SK-N-SH (cell line): ENCODE data around the gene TP53I13. TPM values are rescaled to one million over a fixed set of nuclear protein-coding genes. Genes with fewer than 3 reads are reported as not detected.

Experiments
- CTCF ChIA-PET: fragments of 300-600, 350-600 bp; formaldehyde crosslinking; extraction: SDS; loops from one replicate; lab custom pipeline; 2021; lab: Yijun Ruan, JAX
- POLR2A ChIA-PET: fragments of 350-600 bp; sonication (Branson Sonifier 250); formaldehyde crosslinking; extraction: SDS; loops from one replicate; lab custom pipeline; 2020; ENCODE audit warnings: antibody characterized with exemption, inconsistent platforms; lab: Yijun Ruan, JAX
- DNase-seq: peaks from one replicate; pipeline ENCODE4 v3.0.0; 2012
- H2AFZ ChIP-seq: fragments of 200-600 bp; sonication (generic); 2 replicates; pipeline ENCODE4 v1.8.1; 2016; ENCODE audit warnings: antibody characterized with exemption, mild to moderate bottlenecking, low read depth
- H3F3A ChIP-seq: fragments of 200-600 bp; sonication (generic); replicated peaks from 2 replicates; pipeline ENCODE3; 2016; ENCODE audit warnings: antibody characterized with exemption, mild to moderate bottlenecking; ENCODE audit not compliant: insufficient read depth
- H3K27ac ChIP-seq, 2 experiments: fragments of 200-500 bp in 1 of 2; fragments of 200-600 bp in 1 of 2; sonication (Bioruptor generic) in 1 of 2; sonication (generic), shearing (Covaris generic) in 1 of 2; 2 replicates each; pipeline versions ENCODE4 v1.5.1 to v1.6.1; 2014 to 2016; ENCODE audit warnings: low read depth in 2 of 2, inconsistent platforms in 1 of 2, low read length in 1 of 2, mild to moderate bottlenecking in 1 of 2, mixed read lengths in 1 of 2
- H3K27me3 ChIP-seq: fragments of 200-600 bp; sonication (generic), shearing (Covaris generic); 2 replicates; pipeline ENCODE4 v1.6.1; 2016; ENCODE audit warnings: mixed run types; ENCODE audit not compliant: insufficient read depth
- H3K36me3 ChIP-seq, 2 experiments: fragments of 200-500 bp in 1 of 2; fragments of 200-600 bp in 1 of 2; sonication (Bioruptor generic) in 1 of 2; sonication (generic) in 1 of 2; replicated peaks in 1 of 2; 2 replicates each; pipeline versions ENCODE3 to v1.5.1; 2014 to 2016; ENCODE audit warnings: low read length in 1 of 2, mild to moderate bottlenecking in 1 of 2; ENCODE audit not compliant: insufficient read depth in 2 of 2, control insufficient read depth in 1 of 2
- H3K4me1 ChIP-seq, 2 experiments: fragments of 200-500 bp in 1 of 2; fragments of 200-600 bp in 1 of 2; sonication (Bioruptor generic) in 1 of 2; sonication (generic), shearing (Covaris generic) in 1 of 2; 2 replicates each; pipeline versions ENCODE4 v1.5.1 to v1.6.1; 2014 to 2016; ENCODE audit warnings: low read depth in 1 of 2, low read length in 1 of 2, mixed run types in 1 of 2; ENCODE audit not compliant: insufficient read depth in 2 of 2, control insufficient read depth in 1 of 2
- H3K4me2 ChIP-seq: fragments of 200-600 bp; sonication (generic), shearing (Covaris generic); 2 replicates; pipeline ENCODE4 v1.6.1; 2017; ENCODE audit warnings: mixed run types
- H3K4me3 ChIP-seq, 2 experiments: fragments of 200-500 bp in 1 of 2; fragments of 200-600 bp in 1 of 2; sonication (Bioruptor generic) in 1 of 2; sonication (generic), shearing (Covaris generic) in 1 of 2; 2 replicates each; pipeline versions ENCODE4 v1.5.1 to v1.8.1; 2014 to 2016; ENCODE audit warnings: low read depth in 2 of 2, inconsistent platforms in 1 of 2, low read length in 1 of 2, mild to moderate bottlenecking in 1 of 2, mixed read lengths in 1 of 2, moderate library complexity in 1 of 2
- H3K79me2 ChIP-seq: fragments of 200-600 bp; sonication (generic); 2 replicates; pipeline ENCODE4 v1.8.1; 2017; ENCODE audit warnings: mild to moderate bottlenecking; ENCODE audit not compliant: insufficient read depth
- H3K9ac ChIP-seq: fragments of 200-600 bp; sonication (generic); 2 replicates; pipeline ENCODE4 v1.6.1; 2017; ENCODE audit warnings: mixed run types
- H3K9me2 ChIP-seq: fragments of 200-600 bp; sonication (generic); 2 replicates; pipeline ENCODE4 v1.6.1; 2017; ENCODE audit warnings: mixed run types
- H3K9me3 ChIP-seq: fragments of 200-600 bp; sonication (generic); 2 replicates; pipeline ENCODE4 v1.6.1; 2017; ENCODE audit warnings: mixed run types, mild to moderate bottlenecking, moderate library complexity
- H4K20me1 ChIP-seq: fragments of 200-600 bp; sonication (generic); 2 replicates; pipeline ENCODE4 v1.6.1; 2017; ENCODE audit warnings: mild to moderate bottlenecking, mixed run types; ENCODE audit not compliant: insufficient read depth
- CHD2 ChIP-seq: fragments of 150-350 bp; IDR thresholded peaks from 2 replicates; pipeline ENCODE4 v1.6.1; 2018; ENCODE audit warnings: low read length; ENCODE audit not compliant: partially characterized antibody
- CTCF ChIP-seq: fragments of 200-600 bp; sonication (generic); IDR thresholded peaks from 2 replicates; pipeline ENCODE4 v1.6.1; 2017; ENCODE audit warnings: antibody characterized with exemption, mild to moderate bottlenecking, moderate library complexity
- EP300 ChIP-seq, 2 experiments: IDR thresholded peaks; 2 replicates each; pipeline versions ENCODE4 v1.4.0 to v1.6.1; 2012; ENCODE audit warnings: borderline replicate concordance in 1 of 2, low read depth in 1 of 2, low read length in 1 of 2
- EZH2phosphoT487 ChIP-seq: fragments of 200-600 bp; sonication (generic); IDR thresholded peaks from 2 replicates; pipeline ENCODE4 v1.6.1; 2017; ENCODE audit warnings: low read depth, mixed run types, mild to moderate bottlenecking, antibody characterized with exemption, moderate library complexity, borderline replicate concordance
- FOXJ3 ChIP-seq: sonication (generic); formaldehyde crosslinking; IDR thresholded peaks from 2 replicates; pipeline ENCODE4 v1.5.1; 2020; ENCODE audit warnings: mild to moderate bottlenecking, missing genetic modification reagents
- FOXM1 ChIP-seq: IDR thresholded peaks from 2 replicates; pipeline ENCODE4 v1.4.0; 2012; ENCODE audit warnings: low read depth, mild to moderate bottlenecking
- GABPA ChIP-seq: IDR thresholded peaks from 2 replicates; pipeline ENCODE4 v1.4.0; 2012; ENCODE audit warnings: low read depth, mild to moderate bottlenecking
- GATA2 ChIP-seq: sonication (generic); formaldehyde crosslinking; IDR thresholded peaks from 2 replicates; pipeline ENCODE4 v1.5.0; 2020; ENCODE audit warnings: mild to moderate bottlenecking, missing genetic modification reagents
- JUND ChIP-seq: IDR thresholded peaks from 2 replicates; pipeline ENCODE4 v1.4.0; 2012
- MAX ChIP-seq: IDR thresholded peaks from 2 replicates; pipeline ENCODE4 v1.4.0; 2012; ENCODE audit warnings: low read depth
- MEF2A ChIP-seq: IDR thresholded peaks from 2 replicates; pipeline ENCODE4 v1.4.0; 2012; ENCODE audit warnings: low read depth, borderline replicate concordance
- NFIC ChIP-seq: IDR thresholded peaks from 2 replicates; pipeline ENCODE4 v1.4.0; 2012; ENCODE audit warnings: borderline replicate concordance
- NRF1 ChIP-seq: IDR thresholded peaks from 2 replicates; pipeline ENCODE4 v1.6.1; 2012; ENCODE audit warnings: low read depth, mild to moderate bottlenecking, low read length
- PBX3 ChIP-seq: IDR thresholded peaks from 2 replicates; pipeline ENCODE4; 2012
- RAD21 ChIP-seq: IDR thresholded peaks from 2 replicates; pipeline ENCODE4 v1.6.1; 2012; ENCODE audit warnings: mild to moderate bottlenecking, low read length
- SIN3A ChIP-seq: IDR thresholded peaks from 2 replicates; pipeline ENCODE4 v1.6.1; 2012; ENCODE audit warnings: low read depth, mild to moderate bottlenecking, low read length, moderate library complexity, borderline replicate concordance
- SMC3 ChIP-seq: IDR thresholded peaks from 2 replicates; pipeline ENCODE4 v1.6.1; 2012; ENCODE audit warnings: low read depth, low read length, improper control_type of control experiment
- TAF1 ChIP-seq: IDR thresholded peaks from 2 replicates; pipeline ENCODE4 v1.6.1; 2012; ENCODE audit warnings: low read depth, mild to moderate bottlenecking, low read length, moderate library complexity, borderline replicate concordance
- TCF12 ChIP-seq: IDR thresholded peaks from 2 replicates; pipeline ENCODE4 v1.4.0; 2012
- TEAD4 ChIP-seq: IDR thresholded peaks from 2 replicates; pipeline ENCODE4 v1.4.0; 2012; ENCODE audit warnings: mild to moderate bottlenecking, borderline replicate concordance; ENCODE audit not compliant: insufficient read depth
- USF1 ChIP-seq: IDR thresholded peaks from 2 replicates; pipeline ENCODE4 v1.4.0; 2012; ENCODE audit warnings: low read depth, borderline replicate concordance
- USF2 ChIP-seq: fragments of 150-350 bp; IDR thresholded peaks from 2 replicates; pipeline ENCODE4 v1.6.1; 2017; ENCODE audit warnings: antibody characterized with exemption, low read length, low read depth, borderline replicate concordance
- YY1 ChIP-seq: IDR thresholded peaks from 2 replicates; pipeline ENCODE4 v1.4.0; 2012; ENCODE audit warnings: low read depth, mild to moderate bottlenecking
- WGBS: methylation state at CpG from one replicate; pipeline ENCODE4 v1.1.6; 2017; ENCODE audit warnings: low lambda C conversion rate; 5-methylcytosine and 5-hydroxymethylcytosine counted together
- polyA plus RNA-seq, 3 experiments: library from polyadenylated mRNA; depleted of rRNA; stranded (reverse); fragments of >200 nt; gene quantifications; 2 replicates each; pipeline ENCODE4 v1.2.3, GENCODE V29; 2012

The TP53I13 gene
- polyA plus RNA-seq, 1 of the 3 experiments (the other 2 are of a cell fraction) = 39.2 TPM

GRCh38 chr17:29557085-29557738 lies 11.3 kb upstream of the TP53I13 start:
- H3K9me3 ChIP-seq = no peaks in the 10 kb centered on the region
- no peak for DNase-seq
- no peaks in the 10 kb centered on the region for H3F3A ChIP-seq
- no peak overlapping the region for H3K27ac ChIP-seq
- ChIA-PET POLR2A (no interaction called here), CTCF (interaction anchor here (1.0 to 3.8 kb wide), 4 partner anchors 10 to 188 kb away, joined by 3 to 22 read pairs (median 8); partner anchors contain the start of gene ABHD15)
- 80% methylated on average over 1 of the region's 1 CpG for WGBS
- H3K36me3 ChIP-seq = peaks cover 0 to 4% of the 10 kb centered on the region in 2 experiments
- no peak for TF ChIP-seq TAF1
- no peak for TF ChIP-seq SIN3A
- TF ChIP-seq CHD2 = no peak
- no peak for TF ChIP-seq EZH2phosphoT487
- TF ChIP-seq MEF2A = no peak
- TF ChIP-seq PBX3 = no peak
- TF ChIP-seq USF1 = no peak
- no peak for TF ChIP-seq EP300 (IDR thresholded peaks at IDR 0.05; ENCODE audit: borderline replicate concordance in 1 of 2, low read depth in 1 of 2, low read length in 1 of 2)
- TF ChIP-seq TCF12 = no peak
- no peak for TF ChIP-seq NFIC
- TF ChIP-seq GABPA = no peak
- no peak for TF ChIP-seq GATA2
- H3K9me2 ChIP-seq = no peaks in the 10 kb centered on the region
- no peaks in the 10 kb centered on the region for H4K20me1 ChIP-seq
- H3K4me1 ChIP-seq = peaks cover 0 to 2% of the 10 kb centered on the region in 2 experiments; a peak in 1 of 4 replicates
- H3K4me3 ChIP-seq = no peak overlapping the region
- no peaks in the 10 kb centered on the region for H3K27me3 ChIP-seq
- no peak overlapping the region for H3K4me2 ChIP-seq
- no peak overlapping the region for H3K9ac ChIP-seq
- no peaks in the 10 kb centered on the region for H3K79me2 ChIP-seq
- H2AFZ ChIP-seq = no peak overlapping the region

- DNase-seq = no peak
- Histone ChIP-seq H3K4me2 (no peak overlapping the region), H3K27me3 (no peaks in the 10 kb centered on the region), H3K27ac (no peak overlapping the region), H3K36me3 (peaks cover 0 to 4% of the 10 kb centered on the region in 2 experiments), H3K79me2 (no peaks in the 10 kb centered on the region), H4K20me1 (no peaks in the 10 kb centered on the region), H3K9me2 (no peaks in the 10 kb centered on the region), H3K9me3 (no peaks in the 10 kb centered on the region), H3K9ac (no peak overlapping the region), H2AFZ (no peak overlapping the region), H3K4me1 (peaks cover 0 to 2% of the 10 kb centered on the region in 2 experiments; a peak in 1 of 4 replicates), H3K4me3 (no peak overlapping the region), H3F3A (no peaks in the 10 kb centered on the region)
- CTCF ChIA-PET = interaction anchor here (2.0 to 3.8 kb wide), 3 partner anchors 9 to 188 kb away, joined by 7 to 22 read pairs (median 9); partner anchors contain the start of gene ABHD15
- POLR2A ChIA-PET = no interaction called here
- TF ChIP-seq USF2 = no peak
- no peak for TF ChIP-seq JUND
- no peak for TF ChIP-seq RAD21
- no peak for TF ChIP-seq NRF1
- no peak for TF ChIP-seq EP300 (IDR thresholded peaks at IDR 0.05; ENCODE audit: borderline replicate concordance in 1 of 2, low read depth in 1 of 2, low read length in 1 of 2)
- TF ChIP-seq TAF1 = no peak
- no peak for TF ChIP-seq FOXM1
- no peak for TF ChIP-seq SMC3
- no peak for TF ChIP-seq CTCF
- TF ChIP-seq USF1 = no peak
- no peak for TF ChIP-seq MAX
- TF ChIP-seq YY1 = no peak
- TF ChIP-seq FOXJ3 (CRISPR knock-in tag) = no peak
- TF ChIP-seq TEAD4 = no peak
Observed at GRCh38 chr17:29557739-29558116, 10.8 kb upstream of the TP53I13 start.
